NK-92 (cell line): ENCODE measurements around the gene PGBD5.

Source experiments
- DNase-seq: peaks from one replicate; lab custom pipeline; 2025; ENCODE audit not compliant: unreplicated experiment; lab: John Stamatoyannopoulos, UW

Gene PGBD5

DNA sequence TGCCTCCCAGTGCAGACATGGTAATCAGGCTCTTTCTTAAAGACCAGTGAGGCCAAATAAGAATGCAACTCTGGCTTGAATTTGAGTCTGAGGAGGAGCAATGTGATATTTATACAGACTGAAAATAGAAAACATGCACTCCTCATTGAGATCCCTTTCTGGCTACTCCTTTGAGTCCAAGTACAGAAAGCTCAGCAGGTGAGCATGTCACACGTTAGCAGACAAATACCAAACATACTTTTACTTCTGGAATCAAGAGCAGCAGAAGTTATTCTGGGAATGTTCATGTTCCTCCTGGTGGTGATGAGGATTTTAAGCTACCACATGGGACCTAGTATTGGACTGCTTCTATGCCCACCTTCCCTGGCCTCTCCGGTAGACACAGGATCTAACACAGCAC is 48.3 kb downstream of the PGBD5 start:
- no peak for DNase-seq

- DNase-seq: no peak
Observed at GRCh38 chr1:230377324-230377723, 48.8 kb downstream of the PGBD5 start.

- no peak for DNase-seq
Observed at GRCh38 chr1:230376296-230376695, 49.8 kb downstream of the PGBD5 start.

- no peak for DNase-seq
Observed at GRCh38 chr1:230375780-230376179, 50.4 kb downstream of the PGBD5 start.

- no peak for DNase-seq
Observed at GRCh38 chr1:230375147-230375546, 51.0 kb downstream of the PGBD5 start.

DNA sequence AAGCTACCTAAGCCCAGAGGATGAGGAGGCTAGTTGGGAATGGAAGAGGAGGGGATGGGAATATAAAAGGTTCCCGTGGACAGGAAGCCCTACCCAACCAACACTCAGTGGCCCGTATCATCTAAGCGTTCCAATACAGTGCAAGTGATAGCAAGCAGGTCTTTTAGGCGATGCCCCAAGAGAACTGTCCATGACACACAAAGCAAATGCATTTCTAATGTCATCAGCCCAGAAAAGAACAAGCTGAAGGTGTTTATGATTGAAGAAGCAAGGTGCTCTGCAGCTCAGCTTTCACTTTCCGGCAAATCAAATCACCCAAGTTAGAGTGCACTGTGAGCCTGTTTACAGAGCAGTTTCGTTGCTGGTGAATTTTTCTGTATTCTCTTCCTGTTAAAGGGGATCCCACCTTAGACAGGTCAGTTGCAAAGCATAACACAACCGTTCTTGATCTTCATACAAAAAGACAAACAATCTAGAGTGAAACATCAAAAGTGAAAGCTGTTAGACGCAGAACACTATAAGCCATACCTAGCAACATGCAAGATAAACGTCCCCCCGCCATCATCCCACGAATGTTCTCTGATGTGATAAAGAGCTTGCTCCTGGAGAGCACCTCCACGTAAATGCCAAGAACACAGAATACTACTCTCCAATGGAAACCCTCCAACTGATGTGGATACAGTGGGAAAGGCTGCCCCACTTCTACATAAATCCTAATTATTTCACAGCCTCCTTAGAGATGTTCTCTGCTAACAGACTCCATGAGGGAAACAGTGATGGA is 54.0 kb downstream of the PGBD5 start:
- DNase-seq: no peak

DNA sequence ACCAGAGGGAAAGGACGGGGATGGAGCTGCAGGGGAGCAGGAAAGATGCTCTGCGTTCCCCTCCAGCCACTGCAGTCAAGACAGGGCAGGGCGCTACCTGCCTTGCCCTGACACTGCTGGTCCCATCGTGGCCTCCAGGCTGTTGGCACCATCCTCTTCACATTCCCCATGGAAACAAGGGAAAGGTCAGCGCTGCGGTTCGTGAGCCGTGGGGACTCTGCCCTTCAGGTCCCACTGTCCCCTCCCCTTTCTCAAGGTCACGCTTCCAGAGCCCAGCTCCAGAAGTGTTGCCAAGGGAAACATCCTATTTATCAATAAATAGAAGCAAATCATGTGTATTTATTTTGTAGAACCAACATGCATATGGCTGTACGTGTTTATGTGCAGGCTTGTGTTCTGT is 56.0 kb downstream of the PGBD5 start:
- no peak for DNase-seq

DNA sequence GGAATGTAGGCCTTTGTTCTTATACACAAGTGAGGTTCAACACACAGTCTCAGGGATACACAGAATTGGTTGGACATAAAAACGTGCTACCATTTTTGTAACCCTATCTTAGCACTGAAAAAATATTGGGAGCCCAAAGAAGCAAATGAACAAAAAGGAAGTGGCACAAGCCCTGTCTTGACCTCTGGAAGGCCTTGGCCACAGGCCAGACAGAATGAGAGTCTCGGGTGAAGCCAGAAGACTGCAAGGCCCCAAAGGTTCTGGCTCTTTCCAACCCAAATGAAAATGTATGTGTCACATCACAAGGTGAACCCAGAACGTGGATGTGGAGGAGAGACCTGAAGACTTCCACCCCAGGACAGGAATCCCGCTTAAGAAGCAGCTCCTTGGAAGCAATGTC is 57.3 kb downstream of the PGBD5 start:
- DNase-seq: no peak

DNA sequence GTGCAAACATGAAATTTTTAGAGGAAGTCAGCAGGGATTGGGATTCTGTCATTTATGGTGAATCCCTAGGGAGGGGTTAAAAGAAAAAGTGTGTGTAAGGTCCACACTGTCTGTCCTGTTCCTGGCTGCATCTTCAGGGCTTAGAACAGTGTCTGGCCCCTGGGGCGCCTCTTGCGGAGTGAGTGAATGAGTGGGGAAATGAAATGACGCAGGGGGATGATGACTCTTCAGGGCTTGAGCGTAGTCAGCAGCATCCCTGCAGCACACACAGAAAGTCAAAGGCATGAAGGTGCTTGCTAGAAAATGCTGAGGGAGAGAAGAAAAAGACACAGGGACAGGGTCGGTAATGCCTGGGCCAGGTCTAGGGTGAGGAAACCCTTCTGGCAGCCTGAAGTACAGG is 57.8 kb downstream of the PGBD5 start:
- no peak for DNase-seq

DNA sequence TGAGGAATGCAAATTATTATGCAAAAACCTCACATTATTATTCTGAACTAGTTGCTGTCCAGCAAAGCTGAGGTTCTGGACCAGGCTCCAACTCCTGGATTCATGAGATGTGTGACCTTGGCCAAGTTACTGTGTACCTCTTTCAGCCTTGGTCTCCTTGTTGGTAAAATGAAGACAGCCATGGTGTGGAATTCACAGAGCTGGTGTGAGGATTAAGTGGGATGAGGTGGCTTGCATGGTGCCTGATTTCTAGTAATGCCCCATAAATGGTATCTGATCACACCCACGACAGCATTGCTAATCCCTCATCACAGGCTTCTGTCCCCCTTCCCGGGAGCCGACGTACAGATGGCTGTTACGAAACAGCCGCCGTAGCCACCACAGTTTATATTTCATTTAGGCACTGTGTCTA is 59.6 kb downstream of the PGBD5 start:
- no peak for DNase-seq

GRCh38 chr1:230365723-230366307 is 60.3 kb downstream of the PGBD5 start:
- no peak for DNase-seq

DNA sequence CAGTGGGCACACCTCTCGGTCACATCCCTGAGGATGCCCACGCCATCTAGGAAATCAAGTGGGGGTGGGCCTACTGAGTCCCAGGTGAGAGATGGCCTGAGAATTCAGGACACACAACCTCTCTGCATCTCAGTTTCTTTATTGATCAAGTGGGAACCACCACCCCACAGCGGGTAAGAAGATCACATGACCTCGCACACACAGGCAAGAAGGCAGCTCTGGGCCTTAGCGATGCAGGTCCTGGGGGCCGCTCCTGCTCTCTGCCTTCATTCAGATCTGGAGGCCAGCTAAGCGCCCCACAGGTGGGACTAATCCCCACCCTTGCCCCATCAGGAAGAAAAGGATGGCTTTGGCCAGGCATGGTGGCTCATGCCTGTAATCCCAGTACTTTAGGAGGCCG is 63.2 kb downstream of the PGBD5 start:
- DNase-seq: no peak

DNA sequence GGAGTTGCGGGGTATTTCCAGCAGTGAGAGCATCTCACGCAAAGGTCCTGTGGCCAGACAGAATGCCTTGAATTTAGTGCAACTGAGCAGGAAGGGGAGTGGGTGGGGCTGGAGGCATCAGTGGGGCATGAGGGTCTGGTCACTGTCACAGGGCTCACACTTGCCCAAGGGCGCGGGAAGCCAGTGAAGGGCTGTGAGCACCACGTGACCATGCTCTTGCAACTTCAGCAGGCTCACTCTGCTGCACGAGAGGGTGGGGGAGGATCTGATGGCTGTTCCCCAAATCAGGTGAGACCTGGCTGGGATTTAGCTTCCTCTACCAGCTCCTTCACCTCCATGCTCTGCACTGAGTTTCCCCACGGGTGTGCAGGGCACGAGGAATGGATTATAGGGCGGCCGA is 64.2 kb downstream of the PGBD5 start:
- DNase-seq: no peak

DNA sequence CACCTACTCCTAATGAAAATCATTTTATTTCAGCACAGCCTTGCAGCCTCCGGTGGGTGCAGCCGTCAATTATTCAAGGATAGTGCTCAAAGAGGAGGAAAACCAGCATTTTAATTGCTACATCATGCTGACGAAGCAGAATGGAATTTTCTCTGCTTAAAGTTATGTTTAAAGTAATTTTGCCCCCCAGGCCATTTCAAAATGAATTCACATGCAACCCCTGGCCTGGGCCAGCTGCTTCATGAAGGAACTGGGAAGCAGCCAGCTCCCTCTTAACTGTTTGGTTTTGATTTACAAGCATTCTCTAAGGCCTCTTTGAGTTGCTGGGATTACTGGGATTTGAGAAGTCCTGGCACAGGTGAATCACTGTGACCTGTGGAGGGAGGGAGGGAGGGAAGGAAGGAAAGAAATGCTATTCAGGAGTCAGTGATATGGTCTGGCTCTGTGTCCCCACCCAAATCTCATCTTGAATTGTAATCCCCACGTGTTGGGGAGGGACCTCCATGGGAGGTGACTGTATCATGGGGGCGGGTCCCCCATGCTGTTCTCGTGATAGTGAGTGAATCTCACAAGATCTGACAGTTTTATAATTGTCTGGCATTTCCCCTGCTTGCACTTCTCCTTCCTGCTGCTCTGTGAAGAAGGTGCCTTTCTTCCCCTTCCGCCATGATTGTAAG is 66.0 kb downstream of the PGBD5 start:
- DNase-seq: no peak

GRCh38 chr1:230356869-230357794 is 69.0 kb downstream of the PGBD5 start:
- DNase-seq: no peak

- no peak for DNase-seq
Observed at GRCh38 chr1:230356190-230356589, 69.9 kb downstream of the PGBD5 start.

DNA sequence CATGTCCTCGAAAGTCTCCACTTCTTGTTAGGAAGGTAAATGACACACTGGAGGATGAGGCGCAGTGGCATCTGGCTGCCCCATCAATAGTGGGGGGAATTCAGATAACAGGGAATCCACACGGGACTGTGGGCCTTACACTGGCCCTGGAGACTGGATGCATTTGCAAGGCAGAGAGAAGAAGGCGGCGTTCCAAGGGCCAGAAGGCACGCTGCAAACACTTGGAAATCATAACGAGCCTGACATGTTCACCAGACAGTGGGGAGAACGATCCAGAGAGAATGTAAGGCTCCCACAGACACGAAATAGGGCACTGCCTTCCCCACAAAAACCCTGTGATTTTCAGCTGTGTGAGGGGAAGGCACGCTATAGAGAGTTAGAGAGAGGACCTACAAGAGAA is 70.5 kb downstream of the PGBD5 start:
- DNase-seq: no peak

- no peak for DNase-seq
Observed at GRCh38 chr1:230355128-230355527, 71.0 kb downstream of the PGBD5 start.

DNA sequence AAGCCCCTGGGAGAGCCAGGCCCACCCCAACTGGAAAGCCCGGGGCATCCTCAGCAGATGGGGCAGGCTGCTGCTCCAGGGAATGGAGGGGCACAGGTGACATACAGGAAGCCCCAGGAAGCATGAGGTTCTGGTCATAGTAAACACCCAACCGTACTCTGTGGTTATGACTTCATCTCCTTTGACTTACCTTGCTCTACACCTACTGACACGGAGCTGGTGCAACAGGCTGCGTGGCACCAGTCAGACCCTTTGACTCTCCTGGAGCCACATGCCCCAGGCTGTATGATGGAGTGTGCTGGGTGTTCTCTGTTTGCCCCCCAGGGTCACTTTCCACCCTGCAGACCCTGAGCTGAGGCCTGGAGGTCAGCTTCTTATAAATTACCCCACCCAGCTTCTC is 72.1 kb downstream of the PGBD5 start:
- DNase-seq: no peak

DNA sequence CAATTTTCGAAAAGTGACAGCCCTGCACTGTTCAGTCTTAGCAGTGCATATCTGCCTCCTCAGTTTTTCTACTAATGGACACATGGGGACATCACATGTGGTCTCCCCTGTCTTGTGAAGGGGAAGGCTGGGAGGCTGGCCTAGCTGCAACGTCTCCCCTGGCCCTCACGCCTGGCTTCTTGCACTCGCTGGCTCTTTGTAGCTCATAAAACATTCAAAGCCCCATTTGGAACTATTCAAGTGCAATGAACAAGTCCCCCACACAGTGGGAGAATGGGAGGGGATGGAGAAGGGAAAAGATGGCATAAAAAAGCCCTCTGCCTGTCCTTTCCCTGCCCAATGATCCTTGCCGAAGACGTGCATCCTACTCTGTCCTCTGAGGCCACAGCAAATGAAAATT is 73.6 kb downstream of the PGBD5 start:
- no peak for DNase-seq

- DNase-seq: no peak
Observed at GRCh38 chr1:230351983-230352382, 74.1 kb downstream of the PGBD5 start.
